ENCODE measurements around the gene SLC9A2.

Gene SLC9A2

GRCh38 chr2:102736410-102737409 is 117.4 kb downstream of the SLC9A2 start:
- peaks cover 2 to 6% of the 10 kb centered on the region in 2 donors for H3K36me3 ChIP-seq (replicated peaks in 1 of 2; ENCODE audit: control insufficient read depth in 2 of 2, insufficient read depth in 2 of 2, low read length in 2 of 2)
- no peak overlapping the region for H4K8ac ChIP-seq (ENCODE audit: low read depth, low read length)
- peak overlapping the region; percentile 63 to 89 for H3K4me3 ChIP-seq (ENCODE audit: low read length in 2 of 2)
- no peak overlapping the region for H2BK15ac ChIP-seq (ENCODE audit: low read length)
- H3K23ac ChIP-seq (ENCODE audit: low read depth, low read length, poor library complexity), result peak overlapping the region; percentile 92
- H3K9me3 ChIP-seq (replicated peaks in 1 of 2; ENCODE audit: control insufficient read depth in 2 of 2, insufficient read depth in 1 of 2, low read depth in 1 of 2, low read length in 2 of 2), result no peaks in the 10 kb centered on the region
- H3K9ac ChIP-seq (ENCODE audit: low read depth, low read length, poor library complexity), result peak overlapping the region; percentile 94
- peaks cover 2% of the 10 kb centered on the region for H3K79me1 ChIP-seq (ENCODE audit: low read depth, low read length)
- DNase-seq (ENCODE audit: low spot score), result peak; percentile 65
- no peak overlapping the region for H2BK12ac ChIP-seq (ENCODE audit: low read length)
- peak overlapping the region; percentile 68 for H2BK5ac ChIP-seq (ENCODE audit: low read length)
- no peaks in the 10 kb centered on the region for H3K27me3 ChIP-seq (ENCODE audit: control insufficient read depth in 3 of 3, insufficient read depth in 3 of 3, low read depth in 1 of 3, low read length in 3 of 3)
- H3K4ac ChIP-seq (ENCODE audit: low read length), result peak overlapping the region; percentile 15
- H4K91ac ChIP-seq (ENCODE audit: low read depth, low read length, poor library complexity), result no peak overlapping the region
- H3K14ac ChIP-seq (ENCODE audit: low read length), result peak overlapping the region; percentile 92
- no peak overlapping the region for H3K27ac ChIP-seq (replicated peaks; ENCODE audit: low read length)
- H3K4me1 ChIP-seq (ENCODE audit: control insufficient read depth in 2 of 2, insufficient read depth in 1 of 2, low read depth in 1 of 2, low read length in 2 of 2), result peaks cover 4 to 10% of the 10 kb centered on the region in 2 donors
- H3K18ac ChIP-seq (ENCODE audit: low read length), result peak overlapping the region; percentile 95
- H2AFZ ChIP-seq (ENCODE audit: low read length), result peak overlapping the region; percentile 87
- no peak overlapping the region for H2AK5ac ChIP-seq (ENCODE audit: low read depth, low read length)
- H2BK120ac ChIP-seq (ENCODE audit: low read depth, low read length), result no peak overlapping the region
- peak overlapping the region; percentile 78 for H3K4me2 ChIP-seq (ENCODE audit: insufficient read depth, low read length, poor library complexity, severe bottlenecking)
- WGBS, 2 donors (ENCODE audit: extremely low coverage in 2 of 2, insufficient read length in 2 of 2, insufficient replicate concordance in 1 of 2), result no CpG with 5 or more reads among the region's 52 CpGs

GRCh38 chr2:102737431-102737830 is 118.1 kb downstream of the SLC9A2 start:
- WGBS, 2 donors (ENCODE audit: extremely low coverage in 2 of 2, insufficient read length in 2 of 2, insufficient replicate concordance in 1 of 2), result 100% methylated on average over 1 of the region's 1 CpG; no CpG with 5 or more reads in 1 of the 2 donors
- no peak overlapping the region for H3K18ac ChIP-seq (ENCODE audit: low read length)

GRCh38 chr2:102743259-102743658 is 123.9 kb downstream of the SLC9A2 start:
- Histone ChIP-seq H4K8ac (ENCODE audit: low read depth, low read length) (no peak overlapping the region), H3K23ac (ENCODE audit: low read depth, low read length, poor library complexity) (no peak overlapping the region), H2BK15ac (ENCODE audit: low read length) (no peak overlapping the region), H4K91ac (ENCODE audit: low read depth, low read length, poor library complexity) (no peak overlapping the region), H3K14ac (ENCODE audit: low read length) (no peak overlapping the region), H3K4me1 (ENCODE audit: control insufficient read depth in 2 of 2, insufficient read depth in 1 of 2, low read depth in 1 of 2, low read length in 2 of 2) (no peaks in the 10 kb centered on the region), H3K27me3 (ENCODE audit: control insufficient read depth in 3 of 3, insufficient read depth in 3 of 3, low read depth in 1 of 3, low read length in 3 of 3) (no peaks in the 10 kb centered on the region), H3K4ac (ENCODE audit: low read length) (no peak overlapping the region), H2AFZ (ENCODE audit: low read length) (no peak overlapping the region), H2BK12ac (ENCODE audit: low read length) (no peak overlapping the region), H3K9me3 (replicated peaks in 1 of 2; ENCODE audit: control insufficient read depth in 2 of 2, insufficient read depth in 1 of 2, low read depth in 1 of 2, low read length in 2 of 2) (no peaks in the 10 kb centered on the region), H3K27ac (replicated peaks; ENCODE audit: low read length) (no peak overlapping the region), H3K79me1 (ENCODE audit: low read depth, low read length) (no peaks in the 10 kb centered on the region), H3K4me3 (ENCODE audit: low read length in 2 of 2) (no peak overlapping the region), H3K9ac (ENCODE audit: low read depth, low read length, poor library complexity) (no peak overlapping the region), H3K36me3 (replicated peaks in 1 of 2; ENCODE audit: control insufficient read depth in 2 of 2, insufficient read depth in 2 of 2, low read length in 2 of 2) (no peaks in the 10 kb centered on the region), H2BK5ac (ENCODE audit: low read length) (no peak overlapping the region), H2BK120ac (ENCODE audit: low read depth, low read length) (no peak overlapping the region), H3K4me2 (ENCODE audit: insufficient read depth, low read length, poor library complexity, severe bottlenecking) (no peak overlapping the region), H3K18ac (ENCODE audit: low read length) (no peak overlapping the region), H2AK5ac (ENCODE audit: low read depth, low read length) (no peak overlapping the region)
- no peak for DNase-seq (ENCODE audit: low spot score)
- no CpG with 5 or more reads among the region's 3 CpGs for WGBS, 2 donors (ENCODE audit: extremely low coverage in 2 of 2, insufficient read length in 2 of 2, insufficient replicate concordance in 1 of 2)

More at GRCh38 chr2:102737431-102737830, 118.1 kb downstream of the SLC9A2 start:
- H2BK5ac ChIP-seq (ENCODE audit: low read length), result no peak overlapping the region
- no peak overlapping the region for H4K8ac ChIP-seq (ENCODE audit: low read depth, low read length)
- H3K79me1 ChIP-seq (ENCODE audit: low read depth, low read length), result no peaks in the 10 kb centered on the region
- no peaks in the 10 kb centered on the region for H3K36me3 ChIP-seq (replicated peaks in 1 of 2; ENCODE audit: control insufficient read depth in 2 of 2, insufficient read depth in 2 of 2, low read length in 2 of 2)
- no peak overlapping the region for H2BK12ac ChIP-seq (ENCODE audit: low read length)
- no peak overlapping the region for H3K27ac ChIP-seq (replicated peaks; ENCODE audit: low read length)
- peaks cover 4 to 10% of the 10 kb centered on the region in 2 donors for H3K4me1 ChIP-seq (ENCODE audit: control insufficient read depth in 2 of 2, insufficient read depth in 1 of 2, low read depth in 1 of 2, low read length in 2 of 2)
- H3K23ac ChIP-seq (ENCODE audit: low read depth, low read length, poor library complexity), result no peak overlapping the region
- DNase-seq (ENCODE audit: low spot score), result no peak
- H3K9me3 ChIP-seq (replicated peaks in 1 of 2; ENCODE audit: control insufficient read depth in 2 of 2, insufficient read depth in 1 of 2, low read depth in 1 of 2, low read length in 2 of 2), result no peaks in the 10 kb centered on the region
- no peak overlapping the region for H3K4me2 ChIP-seq (ENCODE audit: insufficient read depth, low read length, poor library complexity, severe bottlenecking)
- H2BK15ac ChIP-seq (ENCODE audit: low read length), result no peak overlapping the region
- peak overlapping the region in 1 of 2 donors; percentile 63 for H3K4me3 ChIP-seq (ENCODE audit: low read length in 2 of 2)
- no peak overlapping the region for H4K91ac ChIP-seq (ENCODE audit: low read depth, low read length, poor library complexity)
- no peak overlapping the region for H2BK120ac ChIP-seq (ENCODE audit: low read depth, low read length)
- no peak overlapping the region for H2AK5ac ChIP-seq (ENCODE audit: low read depth, low read length)
- no peak overlapping the region for H3K4ac ChIP-seq (ENCODE audit: low read length)
- no peak overlapping the region for H3K9ac ChIP-seq (ENCODE audit: low read depth, low read length, poor library complexity)
- no peak overlapping the region for H3K14ac ChIP-seq (ENCODE audit: low read length)
- H2AFZ ChIP-seq (ENCODE audit: low read length), result peak overlapping the region; percentile 87
- H3K27me3 ChIP-seq (ENCODE audit: control insufficient read depth in 3 of 3, insufficient read depth in 3 of 3, low read depth in 1 of 3, low read length in 3 of 3), result no peaks in the 10 kb centered on the region

- DNase-seq (ENCODE audit: low spot score), result no peak
- H3K4me2 ChIP-seq (ENCODE audit: insufficient read depth, low read length, poor library complexity, severe bottlenecking), result no peak overlapping the region
- H3K18ac ChIP-seq (ENCODE audit: low read length), result no peak overlapping the region
- H3K14ac ChIP-seq (ENCODE audit: low read length), result no peak overlapping the region
- no peak overlapping the region for H2BK5ac ChIP-seq (ENCODE audit: low read length)
- no peak overlapping the region for H4K91ac ChIP-seq (ENCODE audit: low read depth, low read length, poor library complexity)
- H3K27me3 ChIP-seq (ENCODE audit: control insufficient read depth in 3 of 3, insufficient read depth in 3 of 3, low read depth in 1 of 3, low read length in 3 of 3), result no peaks in the 10 kb centered on the region
- no peak overlapping the region for H3K23ac ChIP-seq (ENCODE audit: low read depth, low read length, poor library complexity)
- H3K9me3 ChIP-seq (replicated peaks in 1 of 2; ENCODE audit: control insufficient read depth in 2 of 2, insufficient read depth in 1 of 2, low read depth in 1 of 2, low read length in 2 of 2), result no peaks in the 10 kb centered on the region
- no peak overlapping the region for H2AFZ ChIP-seq (ENCODE audit: low read length)
- H4K8ac ChIP-seq (ENCODE audit: low read depth, low read length), result no peak overlapping the region
- H3K4ac ChIP-seq (ENCODE audit: low read length), result no peak overlapping the region
- H3K27ac ChIP-seq (replicated peaks; ENCODE audit: low read length), result no peak overlapping the region
- H3K9ac ChIP-seq (ENCODE audit: low read depth, low read length, poor library complexity), result no peak overlapping the region
- H2BK120ac ChIP-seq (ENCODE audit: low read depth, low read length), result no peak overlapping the region
- H2BK12ac ChIP-seq (ENCODE audit: low read length), result no peak overlapping the region
- no peak overlapping the region for H2BK15ac ChIP-seq (ENCODE audit: low read length)
- no peak overlapping the region for H3K4me3 ChIP-seq (ENCODE audit: low read length in 2 of 2)
- no peak overlapping the region for H2AK5ac ChIP-seq (ENCODE audit: low read depth, low read length)
- no peaks in the 10 kb centered on the region for H3K79me1 ChIP-seq (ENCODE audit: low read depth, low read length)
- H3K36me3 ChIP-seq (replicated peaks in 1 of 2; ENCODE audit: control insufficient read depth in 2 of 2, insufficient read depth in 2 of 2, low read length in 2 of 2), result no peaks in the 10 kb centered on the region
- no peaks in the 10 kb centered on the region for H3K4me1 ChIP-seq (ENCODE audit: control insufficient read depth in 2 of 2, insufficient read depth in 1 of 2, low read depth in 1 of 2, low read length in 2 of 2)
- WGBS, 2 donors (ENCODE audit: extremely low coverage in 2 of 2, insufficient read length in 2 of 2, insufficient replicate concordance in 1 of 2), result no CpG with 5 or more reads among the region's 4 CpGs
These were observed 128.8 kb downstream of the SLC9A2 start for GRCh38 chr2:102748107-102748506.

Measured in neuronal stem cell (in vitro differentiated cells).